Fibroblast of lung (primary cell): ENCODE results near the gene NDUFA11.

Experiments used
- CTCF ChIP-seq, 2 donors: IDR thresholded peaks in 1 of 2; conservative IDR thresholded peaks in 1 of 2; 1 replicate in 1 of 2; 2 replicates in 1 of 2; pipeline ENCODE4 v1.5.1; 2011 to 2012; ENCODE audit warnings: low read length in 2 of 2, control low read depth in 1 of 2, inconsistent platforms in 1 of 2, low read depth in 1 of 2, mild to moderate bottlenecking in 1 of 2
- EZH2 ChIP-seq: IDR thresholded peaks from 2 replicates; pipeline ENCODE4 v1.5.1; 2012; ENCODE audit warnings: low read length, control low read depth, mild to moderate bottlenecking; ENCODE audit errors: missing control alignments

- TF ChIP-seq EZH2 = no peak
- TF ChIP-seq CTCF (conservative IDR thresholded peaks at IDR 0.05 in 1 of 2, IDR thresholded peaks at IDR 0.05 in 1 of 2; ENCODE audit: low read depth in 1 of 2, low read length in 2 of 2) = no peak
These were observed 29.9 kb downstream of the NDUFA11 start for GRCh38 chr19:5873617-5874199.
